Epithelial cell of esophagus (primary cell): ENCODE results near the gene TMEM120A.
"Not testable (repeated sequence)": the region's sequence is repeated elsewhere in the genome, so short reads cannot be mapped to it uniquely, and the experiment has no call there.

Source experiments
- DNase-seq: peaks from one replicate; pipeline ENCODE4 v3.0.0; 2010; ENCODE audit warnings: low read depth
- H3K4me3 ChIP-seq: 2 replicates; pipeline ENCODE4 v1.5.1; 2011; ENCODE audit warnings: mild to moderate bottlenecking, low read length, control low read depth
- TF ChIP-seq, protein P1 (sequence below): IDR thresholded peaks from 2 replicates; pipeline ENCODE4 v1.5.1; 2011; ENCODE audit warnings: low read depth, mild to moderate bottlenecking, low read length, control low read depth, inconsistent platforms; ENCODE audit not compliant: insufficient read depth; ENCODE audit errors: missing control alignments

TMEM120A gene

DNA sequence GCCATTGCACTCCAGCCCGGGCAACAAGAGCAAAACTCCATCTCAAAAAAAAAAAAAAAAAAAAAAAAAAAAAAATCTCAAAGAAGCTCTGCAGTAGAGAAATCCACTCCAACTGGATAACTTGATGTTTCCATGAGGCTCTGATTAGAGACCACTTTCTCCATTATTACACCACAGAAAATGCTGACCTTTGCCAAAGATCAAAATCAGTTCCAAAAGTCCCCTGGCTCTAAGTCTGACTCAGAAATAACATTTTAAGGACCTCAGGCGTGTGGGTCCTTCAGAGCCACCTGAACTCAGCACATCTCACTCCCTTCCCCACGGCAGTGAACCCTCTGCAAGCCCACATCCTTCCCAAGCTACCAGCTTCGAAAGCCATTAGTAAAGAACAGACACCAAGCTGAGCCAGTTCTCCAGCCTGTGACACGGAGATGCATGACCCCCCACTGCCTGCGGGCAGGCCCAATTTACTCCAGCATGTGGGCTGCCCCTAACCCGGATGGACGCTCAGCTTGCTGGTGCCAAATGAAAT is 13.8 kb upstream of the TMEM120A start:
- TF ChIP-seq, protein P1, sequence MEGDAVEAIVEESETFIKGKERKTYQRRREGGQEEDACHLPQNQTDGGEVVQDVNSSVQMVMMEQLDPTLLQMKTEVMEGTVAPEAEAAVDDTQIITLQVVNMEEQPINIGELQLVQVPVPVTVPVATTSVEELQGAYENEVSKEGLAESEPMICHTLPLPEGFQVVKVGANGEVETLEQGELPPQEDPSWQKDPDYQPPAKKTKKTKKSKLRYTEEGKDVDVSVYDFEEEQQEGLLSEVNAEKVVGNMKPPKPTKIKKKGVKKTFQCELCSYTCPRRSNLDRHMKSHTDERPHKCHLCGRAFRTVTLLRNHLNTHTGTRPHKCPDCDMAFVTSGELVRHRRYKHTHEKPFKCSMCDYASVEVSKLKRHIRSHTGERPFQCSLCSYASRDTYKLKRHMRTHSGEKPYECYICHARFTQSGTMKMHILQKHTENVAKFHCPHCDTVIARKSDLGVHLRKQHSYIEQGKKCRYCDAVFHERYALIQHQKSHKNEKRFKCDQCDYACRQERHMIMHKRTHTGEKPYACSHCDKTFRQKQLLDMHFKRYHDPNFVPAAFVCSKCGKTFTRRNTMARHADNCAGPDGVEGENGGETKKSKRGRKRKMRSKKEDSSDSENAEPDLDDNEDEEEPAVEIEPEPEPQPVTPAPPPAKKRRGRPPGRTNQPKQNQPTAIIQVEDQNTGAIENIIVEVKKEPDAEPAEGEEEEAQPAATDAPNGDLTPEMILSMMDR, result no peak
- no peak overlapping the region for H3K4me3 ChIP-seq
- DNase-seq, result no peak

DNA sequence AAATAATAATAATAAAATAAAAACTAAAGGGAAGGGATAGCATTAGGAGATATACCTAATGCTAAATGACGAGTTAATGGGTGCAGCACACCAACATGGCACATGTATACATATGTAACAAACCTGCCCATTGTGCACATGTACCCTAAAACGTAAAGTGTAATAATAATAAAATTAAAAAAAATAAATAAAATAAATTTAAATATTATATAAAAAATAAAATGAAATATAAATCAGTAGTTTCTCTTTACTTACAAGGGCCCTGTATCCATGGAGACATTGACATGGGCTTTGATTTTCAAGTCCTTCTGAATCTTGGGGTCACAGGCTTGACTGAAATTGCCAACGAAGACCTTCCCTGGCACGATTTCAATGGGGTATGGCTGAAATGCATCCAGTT is 10.6 kb upstream of the TMEM120A start:
- DNase-seq, H3K4me3 ChIP-seq: not testable (repeated sequence)

DNA sequence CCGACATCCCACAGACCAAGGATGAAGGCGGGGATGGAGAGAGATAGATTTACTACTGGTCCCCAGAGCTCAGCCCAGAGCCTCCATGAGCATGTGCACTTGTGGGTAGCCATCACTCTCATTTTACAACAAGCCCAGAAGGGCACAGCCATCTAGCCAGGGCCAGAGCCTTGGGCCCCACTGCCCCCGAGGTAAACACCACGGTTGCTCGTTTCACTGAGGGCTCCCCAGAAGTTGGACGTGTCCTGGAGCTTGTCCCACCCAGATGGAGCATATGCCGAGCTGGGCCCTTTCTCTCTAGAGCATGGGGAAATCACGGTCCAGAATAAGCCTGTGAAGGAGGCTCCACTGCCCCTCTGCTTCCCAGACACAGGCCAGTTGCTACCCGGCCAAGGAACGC is 9.0 kb upstream of the TMEM120A start:
- TF ChIP-seq, protein P1, result no peak
- H3K4me3 ChIP-seq, result no peak overlapping the region
- DNase-seq, result no peak

DNA sequence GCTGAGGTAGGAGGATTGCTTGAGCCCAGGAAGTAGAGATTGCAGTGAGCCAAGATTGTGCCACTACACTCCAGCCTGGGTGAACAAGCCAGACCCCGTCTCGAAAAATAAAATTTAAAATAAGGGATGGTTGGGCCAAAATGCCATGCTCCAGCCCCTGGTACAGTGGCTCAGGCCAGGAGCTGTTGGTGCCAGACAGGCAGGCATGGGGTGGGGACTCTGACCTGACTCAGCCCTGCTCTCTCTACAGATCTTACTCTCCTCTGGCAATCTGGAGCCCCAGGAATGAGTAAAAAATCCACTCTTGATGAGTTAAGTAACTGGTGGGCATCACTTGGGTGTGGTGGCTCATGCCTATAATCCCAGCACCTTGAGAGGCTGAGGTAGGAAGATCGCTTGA is 8.4 kb upstream of the TMEM120A start:
- no peak overlapping the region for H3K4me3 ChIP-seq
- DNase-seq, result no peak
- TF ChIP-seq, protein P1, result no peak

DNA sequence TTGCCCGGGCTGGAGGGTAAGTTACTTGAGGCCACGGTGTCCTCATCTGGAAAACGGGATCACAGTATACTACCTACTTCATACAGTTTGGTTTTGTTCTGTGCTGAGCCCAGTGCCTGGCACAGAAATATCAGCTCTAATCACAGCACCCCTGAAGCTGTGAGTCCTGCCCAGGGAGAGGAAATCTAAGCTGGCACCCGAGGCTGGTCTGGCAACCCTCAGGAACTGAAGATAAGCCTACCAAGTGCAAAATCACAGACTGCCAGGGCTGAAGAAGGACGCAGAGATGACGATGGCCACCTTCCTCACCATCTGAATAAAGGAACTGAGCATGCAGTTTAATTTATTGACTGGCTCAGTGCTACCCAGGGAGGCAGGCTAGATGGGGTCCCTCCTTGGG is 7.7 kb upstream of the TMEM120A start:
- no peak for DNase-seq
- TF ChIP-seq, protein P1, result no peak
- H3K4me3 ChIP-seq, result no peak overlapping the region

DNA sequence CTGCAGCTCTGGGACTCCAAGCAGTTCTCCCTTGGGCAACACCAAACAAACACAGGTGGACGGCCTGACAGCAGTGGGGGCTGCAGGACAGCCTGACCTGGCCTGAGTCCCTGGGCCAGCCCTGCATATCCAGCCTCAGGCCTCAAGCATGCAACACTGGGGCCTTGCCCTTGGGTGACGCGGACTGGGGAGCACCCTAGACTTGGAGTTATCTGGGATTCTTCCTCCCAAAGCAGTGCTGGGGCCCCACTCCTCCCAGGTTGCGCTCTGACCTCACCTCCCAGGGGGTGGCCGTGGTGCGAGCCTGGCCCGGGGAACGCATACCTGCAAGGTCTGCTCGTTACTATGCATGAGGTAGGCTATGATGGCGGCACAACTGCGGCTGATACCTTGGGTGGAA is 6.2 kb upstream of the TMEM120A start:
- TF ChIP-seq, protein P1, result no peak
- H3K4me3 ChIP-seq, result no peak overlapping the region
- no peak for DNase-seq

DNA sequence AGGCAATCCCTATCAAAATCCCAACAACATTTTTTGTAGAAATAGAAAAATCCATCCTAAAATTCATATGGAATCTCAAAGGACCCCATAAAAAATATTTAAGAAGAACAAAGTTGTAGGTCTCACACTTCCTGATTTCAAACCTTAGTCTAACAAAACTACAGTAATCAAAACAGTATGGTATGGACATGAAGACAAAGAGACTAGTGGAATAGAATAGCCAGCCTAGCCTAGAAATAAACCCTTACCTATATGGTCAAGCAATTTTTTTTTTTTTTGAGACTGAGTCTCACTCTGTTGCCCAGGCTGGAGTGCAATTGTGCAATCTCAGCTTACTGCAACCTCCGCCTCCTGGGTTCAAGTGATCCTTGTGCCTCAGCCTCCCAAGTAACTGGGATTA is 3.6 kb upstream of the TMEM120A start:
- no peak for DNase-seq
- TF ChIP-seq, protein P1, result no peak
- no peak overlapping the region for H3K4me3 ChIP-seq
